HTR-8/SVneo (cell line): Measurements from ENCODE around the gene ETV6.

ENCODE experiments used
- DNase-seq: peaks from one replicate; pipeline ENCODE4 v3.0.0; 2011; ENCODE audit warnings: low spot score, mixed read lengths; ENCODE audit not compliant: insufficient read length
- FAIRE-seq: peaks from 2 replicates; lab custom pipeline; 2011; peaks lifted over from hg19 to GRCh38; lab: Jason Lieb, UNC

Gene ETV6

GRCh38 chr12:11863478-11863906 is 214.0 kb downstream of the ETV6 start:
- no peak for FAIRE-seq

GRCh38 chr12:11863988-11864387 is 214.5 kb downstream of the ETV6 start:
- FAIRE-seq (no peak), DNase-seq (no peak)

More at GRCh38 chr12:11863478-11863906, 214.0 kb downstream of the ETV6 start:
- DNase-seq: no peak

- FAIRE-seq (no peak), DNase-seq (no peak)
These were observed 216.3 kb downstream of the ETV6 start for GRCh38 chr12:11865824-11866223.

- FAIRE-seq (no peak), DNase-seq (no peak)
These were observed 218.6 kb downstream of the ETV6 start for GRCh38 chr12:11868027-11868426.

- FAIRE-seq (no peak), DNase-seq (no peak)
These were observed 219.9 kb downstream of the ETV6 start for GRCh38 chr12:11869406-11869805.

GRCh38 chr12:11870041-11870451 is 220.6 kb downstream of the ETV6 start:
- FAIRE-seq (no peak), DNase-seq (no peak)

- DNase-seq (no peak), FAIRE-seq (no peak)
These were observed 222.6 kb downstream of the ETV6 start for GRCh38 chr12:11872055-11872454.

- no peak for FAIRE-seq
- DNase-seq: no peak
These were observed 226.0 kb downstream of the ETV6 start for GRCh38 chr12:11875414-11875935.

GRCh38 chr12:11876307-11876706 is 226.8 kb downstream of the ETV6 start:
- DNase-seq (no peak), FAIRE-seq (no peak)

GRCh38 chr12:11877102-11877826 is 227.8 kb downstream of the ETV6 start:
- DNase-seq: no peak
- FAIRE-seq: no peak

GRCh38 chr12:11877869-11878780 is 228.7 kb downstream of the ETV6 start:
- DNase-seq (peak; percentile 70), FAIRE-seq (no peak)

GRCh38 chr12:11879306-11879705 is 229.8 kb downstream of the ETV6 start:
- FAIRE-seq: no peak
- DNase-seq: peak; percentile 39

GRCh38 chr12:11880381-11880780 is 230.9 kb downstream of the ETV6 start:
- FAIRE-seq (no peak), DNase-seq (no peak)

- FAIRE-seq: no peak
- no peak for DNase-seq
These were observed 232.4 kb downstream of the ETV6 start for GRCh38 chr12:11881835-11882234.

GRCh38 chr12:11882301-11883019 is 233.0 kb downstream of the ETV6 start:
- DNase-seq (no peak), FAIRE-seq (no peak)

- FAIRE-seq (no peak), DNase-seq (no peak)
These were observed 234.6 kb downstream of the ETV6 start for GRCh38 chr12:11884116-11884515.

GRCh38 chr12:11884706-11885105 is 235.2 kb downstream of the ETV6 start:
- no peak for DNase-seq
- FAIRE-seq: no peak

- FAIRE-seq: no peak
- DNase-seq: peak; percentile 54
These were observed 236.0 kb downstream of the ETV6 start for GRCh38 chr12:11885261-11886038.

GRCh38 chr12:11886339-11886738 is 236.9 kb downstream of the ETV6 start:
- FAIRE-seq (no peak), DNase-seq (no peak)

- DNase-seq: no peak
- FAIRE-seq: no peak
These were observed 238.6 kb downstream of the ETV6 start for GRCh38 chr12:11888029-11888428.
